Adrenal gland (tissue), 5 donors: ENCODE data around the gene SH3RF1.

Experiments used
- CTCF ChIP-seq, 6 experiments: fragments of 450-650 bp in 4 of 6; fragments of 200-600 bp in 2 of 6; sonication (generic) in 1 of 6; IDR thresholded peaks; 1 replicate in 5 of 6; 2 replicates in 1 of 6; pipeline versions ENCODE4 v1.5.1 to v1.8.0; 2016 to 2021; ENCODE audit warnings: antibody characterized with exemption in 6 of 6, mild to moderate bottlenecking in 2 of 6, moderate library complexity in 1 of 6
- POLR2A ChIP-seq, 2 donors: fragments of 450-650 bp; IDR thresholded peaks; one replicate each; pipeline ENCODE4 v1.6.1; 2017; ENCODE audit warnings: antibody characterized with exemption in 2 of 2, mild to moderate bottlenecking in 2 of 2, moderate library complexity in 1 of 2
- donor health status: DM: no; HTN: no; CAD: no.

- TF ChIP-seq CTCF (IDR thresholded peaks at IDR 0.05): no peak
- TF ChIP-seq POLR2A (IDR thresholded peaks at IDR 0.05): no peak
These were observed 102.5 kb downstream of the SH3RF1 start for GRCh38 chr4:169167957-169168858.
